K562 (cell line): Measurements from ENCODE around the gene ITPR2. TPM values are rescaled to one million over a fixed set of nuclear protein-coding genes. Genes with fewer than 3 reads are reported as not detected.

Experiments
- ATAC-seq: fragments of 200-7000 bp; cut with Tn5 transposase; 3 replicates; pipeline ENCODE4 v1.9.1; 2020; ENCODE audit warnings: moderate library complexity
- BruUV-seq: library from RNA; stranded (reverse); fragments of 400-500 nt; replicated peaks from 2 replicates; lab custom pipeline; 2021; lab: Mats Ljungman, UMichigan
- CTCF ChIA-PET: fragments of 300-600 bp; formaldehyde crosslinking; extraction: SDS; loops from one replicate; lab custom pipeline; 2021; ENCODE audit warnings: low intra/inter-chr PET ratio; lab: Yijun Ruan, JAX
- POLR2A ChIA-PET: fragments of 300-600, 350-650 bp; sonication (Branson Sonifier 250); formaldehyde crosslinking; extraction: SDS; loops from one replicate; lab custom pipeline; 2021; ENCODE audit warnings: antibody characterized with exemption, inconsistent platforms; lab: Yijun Ruan, JAX
- DNase-seq, 4 experiments: peaks; one replicate each; pipeline versions ENCODE4 v3.0.0 to v3.0.0-alpha.2; 2011 to 2018; ENCODE audit warnings: low spot score in 3 of 4, mixed read lengths in 3 of 4; ENCODE audit errors: extremely low read depth in 1 of 4
- FAIRE-seq: peaks from 2 replicates; lab custom pipeline; 2011; peaks lifted over from hg19 to GRCh38; lab: Jason Lieb, UNC
- H2AFZ ChIP-seq: 2 replicates; pipeline ENCODE4 v1.6.0; 2011; ENCODE audit warnings: low read depth, low read length, control low read depth, inconsistent platforms
- H3K27ac ChIP-seq: fragments of 200-600 bp; 3 replicates; pipeline ENCODE4 v1.8.0; 2011; ENCODE audit warnings: low read depth, mild to moderate bottlenecking, control low read depth, inconsistent platforms, low read length, moderate library complexity, mixed read lengths; ENCODE audit errors: extremely low read depth
- H3K27me3 ChIP-seq, 2 experiments: fragments of 300-600 bp in 1 of 2; 2 replicates in 1 of 2; 3 replicates in 1 of 2; pipeline versions ENCODE4 v1.6.0 to v1.8.0; 2011; ENCODE audit warnings: inconsistent platforms in 2 of 2, low read length in 2 of 2, mild to moderate bottlenecking in 1 of 2, mixed read lengths in 1 of 2, moderate library complexity in 1 of 2; ENCODE audit not compliant: control insufficient read depth in 2 of 2, insufficient read depth in 2 of 2
- H3K36me3 ChIP-seq: fragments of 300-600 bp; 3 replicates; pipeline ENCODE4 v1.8.0; 2011; ENCODE audit warnings: mild to moderate bottlenecking, low read length, inconsistent platforms; ENCODE audit not compliant: control insufficient read depth, insufficient read depth
- H3K4me1 ChIP-seq, 2 experiments: fragments of 200-600 bp in 1 of 2; replicated peaks in 1 of 2; 2 replicates in 1 of 2; 3 replicates in 1 of 2; pipeline versions ENCODE4 v1.5.1 to v1.8.0; 2011; ENCODE audit warnings: inconsistent platforms in 2 of 2, low read length in 2 of 2, mild to moderate bottlenecking in 1 of 2, mixed read lengths in 1 of 2, moderate library complexity in 1 of 2; ENCODE audit not compliant: control insufficient read depth in 2 of 2, insufficient read depth in 2 of 2
- H3K4me2 ChIP-seq: 2 replicates; pipeline ENCODE4 v1.6.1; 2011; ENCODE audit warnings: low read length, control low read depth, inconsistent platforms, mixed read lengths; ENCODE audit not compliant: insufficient read depth
- H3K4me3 ChIP-seq: fragments of 200-600 bp; sonication (generic), shearing (Covaris generic); 2 replicates; pipeline ENCODE4 v1.5.1; 2016; ENCODE audit warnings: control low read depth, inconsistent platforms
- H3K79me2 ChIP-seq: fragments of 200-600 bp; 3 replicates; pipeline ENCODE4 v1.8.0; 2011; ENCODE audit warnings: low read length, inconsistent platforms; ENCODE audit not compliant: control insufficient read depth, insufficient read depth
- H3K9ac ChIP-seq, 2 experiments: 2 replicates each; pipeline versions ENCODE4 v1.6.0 to v1.6.1; 2011; ENCODE audit warnings: low read depth in 2 of 2, low read length in 2 of 2, control low read depth in 1 of 2, inconsistent platforms in 1 of 2, mild to moderate bottlenecking in 1 of 2, mixed read lengths in 1 of 2; ENCODE audit not compliant: insufficient read depth in 1 of 2
- H3K9me1 ChIP-seq: one replicate; pipeline ENCODE4 v1.6.0; 2011; ENCODE audit warnings: inconsistent platforms, mild to moderate bottlenecking, low read length, moderate library complexity; ENCODE audit not compliant: control insufficient read depth, insufficient read depth
- H3K9me3 ChIP-seq: replicated peaks from 2 replicates; pipeline ENCODE4 v1.5.1; 2011; ENCODE audit warnings: low read depth, low read length, inconsistent platforms; ENCODE audit not compliant: control insufficient read depth, insufficient read depth
- H4K20me1 ChIP-seq: replicated peaks from 2 replicates; pipeline ENCODE4 v1.6.1; 2011; ENCODE audit warnings: low read length, inconsistent platforms, mixed read lengths; ENCODE audit not compliant: control insufficient read depth, insufficient read depth
- DACH1 ChIP-seq: fragments of 450-650 bp; IDR thresholded peaks from 2 replicates; pipeline ENCODE4 v1.6.1; 2018; ENCODE audit not compliant: partially characterized antibody
- EHMT2 ChIP-seq: fragments of 450-650 bp; IDR thresholded peaks from 2 replicates; pipeline ENCODE4 v1.6.1; 2018; ENCODE audit warnings: antibody characterized with exemption
- ELF4 ChIP-seq: fragments of 450-650 bp; formaldehyde crosslinking; IDR thresholded peaks from 2 replicates; pipeline ENCODE4 v1.4.0; 2022; ENCODE audit warnings: missing genetic modification characterization
- FOXP1 ChIP-seq: sonication (generic); formaldehyde crosslinking; IDR thresholded peaks from 2 replicates; pipeline ENCODE4 v1.8.0; 2022; ENCODE audit warnings: mild to moderate bottlenecking, missing genetic modification reagents
- LCOR ChIP-seq: sonication (generic); formaldehyde crosslinking; IDR thresholded peaks from 2 replicates; pipeline ENCODE4 v1.8.0; 2022; ENCODE audit warnings: mild to moderate bottlenecking, missing genetic modification reagents
- MXD1 ChIP-seq: fragments of 250-450 bp; sonication (Bioruptor Pico); IDR thresholded peaks from 2 replicates; pipeline ENCODE4 v1.8.0; 2021; ENCODE audit warnings: borderline replicate concordance, mild to moderate bottlenecking, moderate library complexity; ENCODE audit not compliant: poor library complexity, severe bottlenecking
- RAD51 ChIP-seq: fragments of 450-650 bp; IDR thresholded peaks from 2 replicates; pipeline ENCODE4 v1.7.1; 2016; ENCODE audit warnings: low read depth, mild to moderate bottlenecking, borderline replicate concordance
- ZHX1 ChIP-seq: fragments of 150-350 bp; conservative IDR thresholded peaks from 2 replicates; pipeline ENCODE4 v1.6.1; 2014; ENCODE audit warnings: low read length
- ZNF232 ChIP-seq: sonication (generic); formaldehyde crosslinking; IDR thresholded peaks from 2 replicates; pipeline ENCODE4 v1.8.0; 2022; ENCODE audit warnings: mild to moderate bottlenecking, missing genetic modification reagents
- WGBS: fragments of 100-300 bp; shearing (Covaris generic); methylation state at CpG from one replicate; pipeline ENCODE4 v1.1.6; 2016; ENCODE audit warnings: low coverage, mixed read lengths; ENCODE audit not compliant: insufficient coverage; ENCODE audit errors: missing lambda C conversion rate; 5-methylcytosine and 5-hydroxymethylcytosine counted together
- in situ Hi-C: fragments of 300-500 bp; cut with MboI; formaldehyde crosslinking; loops from 4 replicates; pipeline ENCODE4 v1.15.0; 2018; ENCODE audit warnings: inconsistent platforms, mixed read lengths
- intact Hi-C: fragments of 100-400 bp; cut with micrococcal nuclease; formaldehyde crosslinking; loops from 2 replicates; pipeline ENCODE4 v1.14.2; 2022
- polyA plus RNA-seq, 8 experiments: library from polyadenylated mRNA; depleted of rRNA in 4 of 8; stranded (reverse) in 5 of 8; unstranded in 3 of 8; fragments of >200 nt; fragmentation: Nextera tagmentation in 2 of 8; fragmentation: Illumina TruSeq in 1 of 8; extraction: Ambion mirVana in 2 of 8; extraction: Trizol in 1 of 8; gene quantifications; 2 replicates each; pipeline versions ENCODE4 v1.2.1 to v1.2.3, GENCODE V29; 2011 to 2014; ENCODE audit warnings: inconsistent platforms in 1 of 8, missing spikeins in 1 of 8
- total RNA-seq, 7 experiments: library from RNA; depleted of rRNA in 6 of 7; stranded (reverse); fragments of >200 nt in 6 of 7; fragmentation: Illumina TruSeq in 2 of 7; extraction: Trizol in 2 of 7; gene quantifications; 2 replicates each; pipeline versions ENCODE4 v1.2.1 to v1.2.3, GENCODE V29; 2011 to 2021; ENCODE audit warnings: low replicate concordance in 1 of 7

ITPR2 gene
- total and polyA plus RNA-seq, 9 of the 15 experiments (the other 6 are each of a cell fraction or from before 2014, with no cell fraction given) = 0.21 to 3.3 (median 0.95) TPM

- BruUV-seq = no TSS peak
- FAIRE-seq (no peak), DNase-seq (no peak), ATAC-seq (no peak)
- TF ChIP-seq EHMT2 = no peak
- TF ChIP-seq LCOR (CRISPR knock-in tag) = no peak
- no peak for TF ChIP-seq RAD51
- TF ChIP-seq ZNF232 = no peak
- no peak for TF ChIP-seq DACH1
- TF ChIP-seq ELF4 (CRISPR knock-in tag) = no peak
- TF ChIP-seq FOXP1 (CRISPR knock-in tag) = no peak
- no peak for TF ChIP-seq MXD1 (CRISPR knock-in tag)
- no peak for TF ChIP-seq ZHX1
- 4% methylated on average over 2 of the region's 2 CpGs for WGBS
- no peaks in the 10 kb centered on the region for H3K9me3 ChIP-seq
- intact Hi-C loops = no loop called here
- H3K27ac ChIP-seq = no peak overlapping the region
- no peak overlapping the region for H3K9ac ChIP-seq
- H4K20me1 ChIP-seq = no peaks in the 10 kb centered on the region
- H3K79me2 ChIP-seq = no peaks in the 10 kb centered on the region
- H3K9me1 ChIP-seq = no peaks in the 10 kb centered on the region
- H3K27me3 ChIP-seq = peaks cover 0 to 5% of the 10 kb centered on the region in 2 experiments; a peak in 3 of 5 replicates
- ChIA-PET CTCF (no interaction called here), POLR2A (no interaction called here)
- no peaks in the 10 kb centered on the region for H3K36me3 ChIP-seq
- no peak overlapping the region for H2AFZ ChIP-seq
- no peak overlapping the region for H3K4me3 ChIP-seq
- no peak overlapping the region for H3K4me2 ChIP-seq
- H3K4me1 ChIP-seq = no peaks in the 10 kb centered on the region
- in situ Hi-C loops = no loop called here
These were observed 284.8 kb downstream of the ITPR2 start for GRCh38 chr12:26548227-26548626.
